Right cardiac atrium (tissue), 5 donors: ENCODE data around the gene ZFAND2B. TPM values are rescaled to one million over a fixed set of nuclear protein-coding genes. Genes with fewer than 3 reads are reported as not detected.
"Not testable (repeated sequence)": the region's sequence is repeated elsewhere in the genome, so short reads cannot be mapped to it uniquely, and the experiment has no call there.

Experiments used
- ATAC-seq, 2 donors: fragments of 200-7000 bp; cut with Tn5 transposase; one replicate each; pipeline versions ENCODE4 v1.8.0 to v1.9.1; 2020; ENCODE audit warnings: moderate library complexity in 2 of 2, mild to moderate bottlenecking in 1 of 2
- DNase-seq, 3 donors: peaks; one replicate each; pipeline ENCODE4 v3.0.0-alpha.2; 2020
- H3K27ac ChIP-seq: one replicate; pipeline ENCODE4 v1.5.1; 2013; ENCODE audit warnings: mild to moderate bottlenecking, low read length, control low read depth, moderate library complexity
- H3K27me3 ChIP-seq: one replicate; pipeline ENCODE4 v1.6.1; 2013; ENCODE audit not compliant: control insufficient read depth, insufficient read depth
- H3K4me1 ChIP-seq: one replicate; pipeline ENCODE4 v1.6.1; 2013; ENCODE audit warnings: low read length; ENCODE audit not compliant: control insufficient read depth, insufficient read depth
- H3K4me3 ChIP-seq: one replicate; pipeline ENCODE4 v1.5.1; 2013; ENCODE audit warnings: low read length, control low read depth
- H3K9me3 ChIP-seq: one replicate; pipeline ENCODE4 v1.6.1; 2013; ENCODE audit warnings: low read length; ENCODE audit not compliant: control insufficient read depth
- WGBS: extraction: QIAGEN DNeasy Blood & Tissue Kit; methylation state at CpG from one replicate; pipeline ENCODE4 v1.1.7; 2013; 5-methylcytosine and 5-hydroxymethylcytosine counted together
- intact Hi-C, 4 donors: fragments of 100-400 bp; cut with DNase I; formaldehyde crosslinking; loops; one replicate each; pipeline versions ENCODE4 v1.11.0 to v1.14.0; 2022 to 2023
- polyA plus RNA-seq: library from polyadenylated mRNA; stranded (reverse); fragments of 200-250 nt; gene quantifications from one replicate; pipeline ENCODE4 v1.2.3, GENCODE V29; 2013
- total RNA-seq, 4 donors: library from RNA; stranded (reverse); fragmentation: NEBNext Ultra II Directional; extraction: Animal tissue kit (Norgen Biotek cat#: 25700); gene quantifications; one replicate each; pipeline ENCODE4 v1.2.1, GENCODE V29; 2021
- donor health status: healthy with polysubstance abuse.
- donor health status: DM: no; HTN: yes; CAD: no.
- donor health status: DM: no; HTN: no; CAD: no.
- donor health status: DM: no; HTN: yes; CAD: no; lungs with severe emphysema.
- donor health status: DM: yes; HTN: yes; CAD: no.

The ZFAND2B gene
- total and polyA plus RNA-seq, 5 donors: 21.8 to 28.9 (median 23.6) TPM

DNA sequence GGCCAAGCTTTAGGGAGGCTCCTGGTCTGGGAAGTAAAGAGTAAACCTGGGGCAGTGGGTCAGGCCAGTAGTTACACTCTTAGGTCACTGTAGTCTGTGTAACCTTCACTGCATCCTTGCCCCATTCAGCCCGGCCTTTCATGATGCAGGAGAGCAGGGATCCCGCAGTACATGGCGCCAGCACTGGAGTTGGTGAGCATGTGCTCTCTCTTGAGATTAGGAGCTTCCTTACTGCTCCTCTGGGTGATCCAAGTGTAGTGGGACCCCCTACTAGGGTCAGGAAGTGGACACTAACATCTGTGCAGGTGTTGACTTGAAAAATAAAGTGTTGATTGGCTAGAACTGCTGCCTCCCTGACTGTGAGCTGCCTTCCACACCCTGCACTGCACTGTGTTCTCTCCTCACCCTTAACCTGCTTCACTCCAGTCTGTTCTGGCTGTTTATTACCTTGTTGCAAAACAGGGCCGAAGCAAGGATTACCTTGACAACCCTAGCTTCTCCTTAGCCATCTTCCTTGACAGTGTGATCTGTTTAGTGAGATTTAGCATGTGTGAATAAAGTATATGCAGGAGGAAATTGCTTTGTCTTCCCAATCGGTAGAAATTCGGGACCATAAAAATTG, 23.3 kb upstream of the ZFAND2B start:
- no peaks in the 10 kb centered on the region for H3K9me3 ChIP-seq
- intact Hi-C loops: no loop called here
- WGBS: 91% methylated on average over 6 of the region's 6 CpGs
- no peak for ATAC-seq
- H3K27me3 ChIP-seq: no peaks in the 10 kb centered on the region
- no peak overlapping the region for H3K4me3 ChIP-seq
- no peak for DNase-seq
- H3K27ac ChIP-seq: no peak overlapping the region
- peaks cover 2% of the 10 kb centered on the region for H3K4me1 ChIP-seq

DNA sequence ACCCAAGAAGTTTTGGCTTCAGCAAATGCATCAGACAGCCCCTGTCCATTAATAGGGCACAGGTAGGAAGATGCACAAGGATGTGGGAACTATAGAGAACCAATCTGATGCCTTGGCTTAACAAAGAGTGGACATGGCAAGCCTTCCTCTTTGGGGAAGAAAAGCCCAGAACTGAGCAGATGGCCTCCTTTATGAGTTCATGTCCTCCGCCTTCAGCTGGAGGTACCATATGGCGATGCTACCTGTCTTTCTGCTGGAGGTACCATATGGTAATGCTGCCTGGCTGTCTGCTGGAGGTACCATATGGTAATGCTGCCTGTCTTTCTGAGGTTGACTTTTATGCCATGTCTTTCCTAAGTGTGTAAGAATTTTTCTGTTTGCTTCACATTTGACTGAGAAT, 22.5 kb upstream of the ZFAND2B start:
- Histone ChIP-seq H3K4me3 (no peak overlapping the region), H3K27me3 (no peaks in the 10 kb centered on the region), H3K4me1 (no peaks in the 10 kb centered on the region), H3K9me3 (no peaks in the 10 kb centered on the region), H3K27ac (no peak overlapping the region)
- 97% methylated on average over 2 of the region's 2 CpGs for WGBS
- intact Hi-C loops: no loop called here
- DNase-seq (no peak), ATAC-seq (no peak)

DNA sequence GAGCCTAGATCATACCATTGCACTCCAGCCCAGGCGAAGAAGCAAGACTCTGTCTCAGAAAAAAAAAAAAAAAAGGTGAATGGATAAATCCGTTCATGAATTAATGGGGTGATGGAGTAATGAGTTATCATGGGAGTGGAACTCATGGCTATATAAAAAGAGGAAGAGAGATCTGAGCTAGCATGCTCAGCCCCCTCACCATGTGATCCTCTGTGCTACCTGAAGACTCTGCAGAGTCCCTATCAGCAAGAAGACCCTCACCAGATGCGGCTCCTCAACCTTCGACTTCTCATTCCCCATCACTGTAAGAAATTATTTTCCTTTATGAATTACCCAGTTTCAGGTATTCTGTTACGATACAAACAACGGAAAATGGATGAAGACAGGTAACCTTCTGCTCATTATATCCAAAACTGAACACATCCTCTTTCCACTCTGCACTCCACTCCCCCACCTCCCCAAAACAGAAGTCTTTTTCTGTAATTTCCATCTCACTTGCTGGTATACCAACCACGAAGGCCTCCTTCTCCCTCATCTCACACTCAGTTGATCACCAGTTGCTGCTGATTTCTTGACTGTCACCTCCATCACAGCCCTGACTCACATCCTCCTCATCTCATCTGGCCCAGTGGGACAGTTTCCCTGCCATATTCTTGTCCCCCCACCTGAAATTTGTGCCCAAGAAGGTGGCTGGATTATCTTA, 19.7 kb upstream of the ZFAND2B start:
- Histone ChIP-seq H3K4me3 (no peak overlapping the region), H3K4me1 (no peaks in the 10 kb centered on the region), H3K9me3 (no peaks in the 10 kb centered on the region), H3K27me3 (no peaks in the 10 kb centered on the region), H3K27ac (no peak overlapping the region)
- no peak for ATAC-seq
- DNase-seq: no peak
- 85% methylated on average over 7 of the region's 7 CpGs for WGBS
- intact Hi-C loops: no loop called here

DNA sequence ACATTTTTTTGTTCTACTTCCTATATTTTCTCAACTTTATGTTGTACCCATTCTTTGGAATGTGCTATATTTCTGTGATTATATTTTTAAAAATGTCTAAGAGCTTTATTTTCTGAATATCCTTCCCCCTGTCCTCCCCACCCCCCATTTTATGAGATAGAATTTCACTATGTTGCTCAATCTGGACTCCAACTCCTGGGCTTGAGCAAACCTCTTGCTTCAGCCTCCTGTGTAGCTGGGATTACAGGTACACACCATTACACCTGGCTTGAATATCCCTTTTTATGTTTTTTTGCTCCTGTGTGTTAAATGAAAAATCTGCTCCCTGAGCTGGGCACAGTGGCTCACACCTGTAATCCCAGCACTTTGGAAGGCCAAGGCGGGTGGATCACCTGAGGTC, 9.2 kb upstream of the ZFAND2B start:
- DNase-seq: no peak
- no peaks in the 10 kb centered on the region for H3K9me3 ChIP-seq
- H3K4me3 ChIP-seq: no peak overlapping the region
- H3K27ac ChIP-seq: no peak overlapping the region
- H3K27me3 ChIP-seq: no peaks in the 10 kb centered on the region
- ATAC-seq: no peak
- WGBS: 100% methylated on average over 1 of the region's 1 CpG
- intact Hi-C loops: no loop called here
- H3K4me1 ChIP-seq: no peaks in the 10 kb centered on the region

DNA sequence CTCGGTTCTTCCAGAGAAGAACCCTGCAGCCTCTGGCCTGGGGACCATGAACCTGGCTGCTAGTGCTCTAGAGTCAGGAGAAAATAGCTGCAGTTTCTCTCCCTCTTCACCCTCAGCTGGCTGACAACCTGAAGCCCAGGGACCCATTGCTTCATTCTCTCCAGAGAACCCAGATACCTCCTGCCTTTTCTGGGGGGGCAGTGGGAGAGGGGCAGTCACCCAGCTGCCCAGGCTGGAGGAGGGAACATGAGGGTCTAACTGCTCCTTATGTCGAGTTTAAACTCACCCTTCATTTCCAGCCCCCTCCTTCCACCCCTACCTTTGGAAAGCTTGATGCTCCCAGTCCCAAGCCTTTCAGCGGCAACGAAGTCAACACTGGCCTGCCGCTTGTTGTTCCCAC, 7.6 kb upstream of the ZFAND2B start:
- H3K27me3 ChIP-seq: no peaks in the 10 kb centered on the region
- H3K4me3 ChIP-seq: no peak overlapping the region
- no peak for ATAC-seq
- intact Hi-C loops: no loop called here
- no peaks in the 10 kb centered on the region for H3K4me1 ChIP-seq
- DNase-seq: no peak
- H3K27ac ChIP-seq: no peak overlapping the region
- 80% methylated on average over 5 of the region's 5 CpGs for WGBS
- H3K9me3 ChIP-seq: no peaks in the 10 kb centered on the region

DNA sequence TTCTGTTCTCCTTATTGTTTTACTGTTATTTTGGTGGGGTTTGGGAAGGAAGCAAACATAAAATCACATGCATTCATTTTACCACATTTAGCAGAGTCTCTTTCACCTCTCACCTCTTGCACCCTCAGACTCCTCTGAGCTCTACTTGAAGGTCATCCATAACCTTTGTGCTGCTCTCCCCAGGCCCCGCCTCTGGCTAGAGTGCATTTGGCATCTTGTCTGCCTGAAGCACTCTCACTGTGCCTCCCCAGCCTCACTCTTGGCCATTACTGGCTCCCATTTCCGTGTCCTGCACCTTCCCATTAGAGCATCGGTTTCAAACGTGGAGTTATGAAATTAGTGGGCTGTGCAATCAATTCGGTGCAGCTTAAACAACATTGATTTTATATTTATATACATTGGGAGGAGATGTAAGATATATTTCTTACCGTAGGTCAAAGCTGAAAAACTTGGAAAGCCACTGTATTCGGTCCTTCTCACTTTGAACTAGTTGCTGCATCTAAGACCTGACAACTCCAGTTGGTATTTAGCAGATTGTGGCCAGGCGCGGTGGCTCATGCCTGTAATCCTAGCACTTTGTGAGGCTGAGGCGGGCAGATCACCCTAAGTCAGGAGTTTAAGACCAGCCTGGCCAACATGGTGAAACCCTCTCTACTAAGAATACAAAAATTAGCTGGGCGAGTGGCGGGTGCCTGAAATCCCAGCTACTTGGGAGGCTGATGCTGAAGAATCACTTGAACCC, 6.9 kb upstream of the ZFAND2B start:
- Histone ChIP-seq H3K4me1 (no peaks in the 10 kb centered on the region), H3K27me3 (no peaks in the 10 kb centered on the region), H3K9me3 (no peaks in the 10 kb centered on the region), H3K4me3 (no peak overlapping the region), H3K27ac (no peak overlapping the region)
- 81% methylated on average over 12 of the region's 12 CpGs for WGBS
- intact Hi-C loops: no loop called here
- DNase-seq: peak in 1 of 3 donors; percentile 10
- no peak for ATAC-seq

DNA sequence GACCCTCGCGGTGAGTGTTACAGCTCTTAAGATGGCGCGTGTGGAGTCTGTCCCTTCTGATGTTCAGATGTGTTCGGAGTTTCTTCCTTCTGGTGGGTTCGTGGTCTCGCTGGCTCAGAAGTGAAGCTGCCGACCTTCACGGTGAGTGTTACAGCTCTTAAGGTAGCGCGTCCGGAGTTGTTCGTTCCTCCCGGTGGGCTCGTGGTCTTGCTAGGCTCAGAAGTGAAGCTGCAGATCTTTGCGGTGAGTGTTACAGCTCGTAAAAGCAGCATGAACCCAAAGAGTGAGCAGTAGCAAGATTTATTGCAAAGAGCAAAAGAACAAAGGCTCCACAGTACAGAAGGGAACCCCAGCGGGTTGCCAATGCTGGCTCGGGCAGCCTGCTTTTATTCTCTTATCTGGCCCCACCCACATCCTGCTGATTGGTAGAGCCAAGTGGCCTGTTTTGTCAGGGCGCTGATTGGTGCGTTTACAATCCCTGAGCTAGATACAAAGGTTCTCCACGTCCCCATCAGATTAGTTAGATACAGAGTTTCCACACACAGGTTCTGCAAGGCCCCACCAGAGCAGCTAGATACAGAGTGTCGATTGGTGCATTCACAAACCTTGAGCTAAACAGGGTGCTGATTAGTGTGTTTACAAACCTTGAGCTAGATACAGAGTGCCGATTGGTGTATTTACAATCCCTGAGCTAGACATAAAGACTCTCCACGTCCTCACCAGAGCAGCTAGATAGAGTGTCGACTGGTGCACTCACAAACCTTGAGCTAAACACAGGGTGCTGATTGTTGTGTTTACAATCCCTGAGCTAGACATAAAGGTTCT, 5.9 kb upstream of the ZFAND2B start:
- H3K4me3 ChIP-seq, H3K4me1 ChIP-seq, ATAC-seq, intact Hi-C loops, H3K9me3 ChIP-seq, H3K27ac ChIP-seq, H3K27me3 ChIP-seq: not testable (repeated sequence)
- DNase-seq: peak in 1 of 3 donors; percentile 22
- 80% methylated on average over 25 of the region's 26 CpGs for WGBS

DNA sequence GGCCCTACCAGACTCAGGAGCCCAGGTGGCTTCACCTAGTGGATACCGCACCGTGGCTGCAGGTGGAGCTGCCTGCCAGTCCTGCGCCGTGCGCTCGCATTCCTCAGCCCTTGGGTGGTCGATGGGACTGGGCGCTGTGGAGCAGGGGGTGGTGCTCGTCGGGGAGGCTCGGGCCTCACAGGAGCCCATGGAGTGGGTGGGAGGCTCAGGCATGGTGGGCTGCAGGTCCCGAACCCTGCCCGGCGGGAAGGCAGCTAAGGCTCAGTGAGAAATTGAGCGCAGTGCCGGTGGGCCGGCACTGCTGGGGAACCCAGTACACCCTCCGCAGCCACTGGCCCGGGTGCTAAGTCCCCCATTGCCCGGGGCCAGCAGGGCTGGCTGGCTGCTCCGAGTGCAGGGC, 5.3 kb upstream of the ZFAND2B start:
- H3K27me3 ChIP-seq, intact Hi-C loops, H3K4me1 ChIP-seq, ATAC-seq, H3K27ac ChIP-seq, H3K4me3 ChIP-seq, H3K9me3 ChIP-seq: not testable (repeated sequence)
- WGBS: 93% methylated on average over 20 of the region's 21 CpGs
- peak in 1 of 3 donors; percentile 44 for DNase-seq

DNA sequence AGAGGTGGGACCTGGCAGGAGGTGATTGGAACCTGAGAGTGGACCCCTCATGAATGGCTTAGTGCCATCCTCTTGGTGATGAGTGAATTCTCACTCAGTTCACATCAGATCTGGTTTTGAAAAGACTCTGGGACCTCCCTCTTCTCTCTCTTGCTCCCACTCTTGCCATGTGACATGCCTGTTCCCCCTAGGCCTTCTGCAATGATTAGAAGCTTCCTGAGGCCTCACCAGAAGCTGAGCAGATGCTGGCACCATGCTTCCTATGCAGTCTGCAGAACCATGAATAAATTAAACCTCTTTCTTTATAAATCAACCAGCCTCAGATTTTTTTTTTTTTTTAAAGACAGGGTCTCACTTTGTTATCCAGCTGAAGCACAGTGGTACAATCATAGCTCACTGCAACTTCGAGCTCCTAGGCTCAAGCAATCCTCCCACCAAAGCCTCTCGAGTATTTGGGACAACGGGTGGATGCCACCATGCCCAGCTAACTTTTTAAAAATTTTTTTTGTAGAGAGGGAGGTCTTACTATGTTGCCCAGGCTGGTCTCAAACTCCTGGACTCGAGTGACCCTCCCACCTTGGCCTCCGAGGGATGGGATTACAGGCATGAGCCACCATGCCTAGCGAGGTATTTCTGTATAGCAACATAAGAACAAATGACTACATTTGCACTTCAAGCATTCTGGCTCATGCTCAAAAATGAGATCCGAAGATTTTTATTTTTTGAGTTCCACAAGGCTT, 2.0 kb upstream of the ZFAND2B start:
- no peak for DNase-seq
- 91% methylated on average over 7 of the region's 7 CpGs for WGBS

DNA sequence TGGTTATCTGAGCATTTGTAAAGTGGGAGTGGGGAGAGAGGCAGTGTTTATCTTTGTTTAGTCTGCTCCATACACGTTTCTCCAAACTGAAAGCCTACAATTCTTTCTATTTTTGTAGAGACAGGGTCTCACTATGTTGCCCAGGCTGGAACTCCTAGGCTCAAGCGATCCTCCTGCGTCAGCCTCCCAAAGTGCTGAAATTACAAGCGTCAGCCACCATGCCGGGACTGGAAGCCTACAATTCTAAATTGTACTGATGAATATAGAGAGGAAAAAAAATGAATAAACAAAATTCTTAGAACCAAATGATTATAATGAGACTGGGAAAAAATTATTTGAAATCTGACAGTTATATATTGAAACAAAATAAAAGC, 1.4 kb upstream of the ZFAND2B start:
- H3K4me1 ChIP-seq: peaks cover 10% of the 10 kb centered on the region
- H3K27me3 ChIP-seq: no peaks in the 10 kb centered on the region
- DNase-seq (no peak), ATAC-seq (no peak)
- H3K27ac ChIP-seq: no peak overlapping the region
- no peak overlapping the region for H3K4me3 ChIP-seq
- intact Hi-C loops: loop anchor here in 1 of 4 donors (5.0 kb wide), 1 partner anchor 33 kb away; the partner anchor contains the start of gene SLC23A3
- no peaks in the 10 kb centered on the region for H3K9me3 ChIP-seq
- 80% methylated on average over 5 of the region's 5 CpGs for WGBS

More for the DNA sequence above, 2.0 kb upstream of the ZFAND2B start:
- H3K4me1 ChIP-seq: peaks cover 10% of the 10 kb centered on the region
- no peak overlapping the region for H3K4me3 ChIP-seq
- no peak overlapping the region for H3K27ac ChIP-seq
- H3K27me3 ChIP-seq: no peaks in the 10 kb centered on the region
- intact Hi-C loops: loop anchor here in 1 of 4 donors (5.0 kb wide), 1 partner anchor 32 kb away; the partner anchor contains the start of gene SLC23A3
- ATAC-seq: no peak
- H3K9me3 ChIP-seq: no peaks in the 10 kb centered on the region
